IMR-90 (cell line): ENCODE results near the gene FCRLB. TPM values are rescaled to one million over a fixed set of nuclear protein-coding genes. Genes with fewer than 3 reads are reported as not detected.

ENCODE experiments used
- ATAC-seq: fragments of 200-7000 bp; cut with Tn5 transposase; 2 replicates; pipeline ENCODE4 v1.9.1; 2020; ENCODE audit warnings: low read depth, mild to moderate bottlenecking, moderate library complexity
- BruUV-seq: library from RNA; stranded (reverse); fragments of 400-500 nt; replicated peaks from 2 replicates; lab custom pipeline; 2021; lab: Mats Ljungman, UMichigan
- CTCF ChIA-PET: fragments of 300-600 bp; formaldehyde crosslinking; extraction: SDS; loops from one replicate; lab custom pipeline; 2021; ENCODE audit warnings: antibody characterized with exemption; lab: Yijun Ruan, JAX
- POLR2A ChIA-PET: fragments of 300-600 bp; sonication (Branson Sonifier 250); formaldehyde crosslinking; loops from one replicate; lab custom pipeline; 2022; ENCODE audit warnings: antibody characterized with exemption; ENCODE audit not compliant: unreplicated experiment; lab: Charles Lee
- DNase-seq: peaks from one replicate; pipeline ENCODE4 v3.0.0; 2013
- H2AFZ ChIP-seq: replicated peaks from 2 replicates; pipeline ENCODE3; 2013; ENCODE audit warnings: low read length, mild to moderate bottlenecking; ENCODE audit not compliant: poor library complexity
- H2AK5ac ChIP-seq: 2 replicates; pipeline ENCODE4 v1.6.1; 2013; ENCODE audit warnings: low read depth, low read length, inconsistent platforms
- H2AK9ac ChIP-seq: replicated peaks from 2 replicates; pipeline ENCODE3; 2013; ENCODE audit warnings: mild to moderate bottlenecking, low read depth, low read length, moderate library complexity; ENCODE audit not compliant: poor library complexity
- H2BK120ac ChIP-seq: 2 replicates; pipeline ENCODE4 v1.6.1; 2013; ENCODE audit warnings: low read depth, low read length, inconsistent platforms
- H2BK15ac ChIP-seq: 3 replicates; pipeline ENCODE4 v1.6.1; 2013; ENCODE audit warnings: low read depth, low read length, inconsistent platforms
- H2BK20ac ChIP-seq: 2 replicates; pipeline ENCODE4 v1.6.1; 2013; ENCODE audit warnings: low read depth, mild to moderate bottlenecking, inconsistent platforms, low read length, moderate library complexity
- H2BK5ac ChIP-seq: 2 replicates; pipeline ENCODE4 v1.6.1; 2013; ENCODE audit warnings: mild to moderate bottlenecking, low read depth, low read length, inconsistent platforms; ENCODE audit not compliant: poor library complexity, severe bottlenecking
- H3K14ac ChIP-seq: replicated peaks from 2 replicates; pipeline ENCODE4 v1.6.1; 2013; ENCODE audit warnings: low read depth, low read length, inconsistent platforms
- H3K18ac ChIP-seq: 2 replicates; pipeline ENCODE4 v1.6.1; 2013; ENCODE audit warnings: low read depth, low read length, control low read depth
- H3K23ac ChIP-seq: 2 replicates; pipeline ENCODE4 v1.6.1; 2013; ENCODE audit warnings: low read depth, low read length, inconsistent platforms
- H3K27ac ChIP-seq: 2 replicates; pipeline ENCODE4 v1.5.1; 2013; ENCODE audit warnings: mild to moderate bottlenecking, control low read depth, low read length; ENCODE audit not compliant: insufficient read depth
- H3K27me3 ChIP-seq: 2 replicates; pipeline ENCODE4 v1.6.1; 2013; ENCODE audit warnings: low read length; ENCODE audit not compliant: control insufficient read depth, insufficient read depth
- H3K36me3 ChIP-seq: 2 replicates; pipeline ENCODE4 v1.6.1; 2013; ENCODE audit warnings: low read length, mixed read lengths; ENCODE audit not compliant: control insufficient read depth, insufficient read depth
- H3K4ac ChIP-seq: 2 replicates; pipeline ENCODE4 v1.6.1; 2013; ENCODE audit warnings: low read depth, low read length, inconsistent platforms
- H3K4me1 ChIP-seq: 2 replicates; pipeline ENCODE4 v1.6.1; 2013; ENCODE audit warnings: low read length, mixed read lengths; ENCODE audit not compliant: control insufficient read depth, insufficient read depth
- H3K4me2 ChIP-seq: 2 replicates; pipeline ENCODE4 v1.6.1; 2013; ENCODE audit warnings: low read depth, mild to moderate bottlenecking, control low read depth, low read length, moderate library complexity
- H3K4me3 ChIP-seq: 2 replicates; pipeline ENCODE4 v1.5.1; 2013; ENCODE audit warnings: low read depth, mild to moderate bottlenecking, control low read depth, low read length, moderate library complexity; ENCODE audit not compliant: insufficient read depth
- H3K56ac ChIP-seq: 2 replicates; pipeline ENCODE4 v1.6.1; 2013; ENCODE audit warnings: low read length, inconsistent platforms; ENCODE audit not compliant: insufficient read depth; ENCODE audit errors: extremely low read depth
- H3K79me1 ChIP-seq, 2 experiments: 2 replicates each; pipeline ENCODE4 v1.6.1; 2013; ENCODE audit warnings: low read length in 2 of 2, inconsistent platforms in 1 of 2, low read depth in 1 of 2
- H3K9ac ChIP-seq: 2 replicates; pipeline ENCODE4 v1.6.1; 2013; ENCODE audit warnings: low read depth, low read length, control low read depth
- H3K9me1 ChIP-seq: 2 replicates; pipeline ENCODE4 v1.6.1; 2013; ENCODE audit warnings: low read length, inconsistent platforms; ENCODE audit not compliant: insufficient read depth
- H3K9me3 ChIP-seq: 2 replicates; pipeline ENCODE4 v1.6.1; 2013; ENCODE audit warnings: low read length; ENCODE audit not compliant: control insufficient read depth, insufficient read depth
- H4K20me1 ChIP-seq: 2 replicates; pipeline ENCODE4 v1.6.1; 2013; ENCODE audit warnings: low read length, inconsistent platforms; ENCODE audit not compliant: insufficient read depth
- H4K5ac ChIP-seq: 2 replicates; pipeline ENCODE4 v1.6.1; 2013; ENCODE audit warnings: mild to moderate bottlenecking, low read depth, low read length, control low read depth
- H4K8ac ChIP-seq, 2 experiments: 2 replicates each; pipeline ENCODE4 v1.6.1; 2013; ENCODE audit warnings: low read depth in 2 of 2, low read length in 2 of 2, control low read depth in 1 of 2, inconsistent platforms in 1 of 2
- H4K91ac ChIP-seq: 2 replicates; pipeline ENCODE4 v1.6.1; 2013; ENCODE audit warnings: low read depth, low read length, inconsistent platforms; ENCODE audit not compliant: insufficient read depth
- BHLHE40 ChIP-seq: fragments of 150-350 bp; IDR thresholded peaks from 2 replicates; pipeline ENCODE4 v1.6.1; 2016; ENCODE audit warnings: mild to moderate bottlenecking, low read depth, low read length
- CEBPB ChIP-seq: IDR thresholded peaks from 2 replicates; pipeline ENCODE4 v1.6.1; 2012; ENCODE audit warnings: low read depth, low read length, improper control_type of control experiment
- FOS ChIP-seq: fragments of 150-350 bp; IDR thresholded peaks from 2 replicates; pipeline ENCODE4 v1.6.1; 2016; ENCODE audit warnings: low read depth, low read length
- MXI1 ChIP-seq: IDR thresholded peaks from 2 replicates; pipeline ENCODE4 v1.6.1; 2012; ENCODE audit warnings: low read depth, mild to moderate bottlenecking, low read length, moderate library complexity, borderline replicate concordance
- RFX5 ChIP-seq: IDR thresholded peaks from 2 replicates; pipeline ENCODE4 v1.8.0; 2012; ENCODE audit warnings: low read depth, mild to moderate bottlenecking, low read length, moderate library complexity
- WGBS, 2 experiments: methylation state at CpG; one replicate each; pipeline versions ENCODE4 v1.1.5 to v1.1.7; 2013; ENCODE audit warnings: missing lambda C conversion rate in 2 of 2; ENCODE audit not compliant: insufficient read length in 1 of 2; ENCODE audit errors: extremely low coverage in 2 of 2; 5-methylcytosine and 5-hydroxymethylcytosine counted together
- dilution Hi-C: fragments of 300-500 bp; cut with HindIII; formaldehyde crosslinking; loops from one replicate; pipeline ENCODE4 v1.14.3; 2018; ENCODE audit warnings: low sequenced_read_pairs; ENCODE audit not compliant: unreplicated experiment
- in situ Hi-C: fragments of 300-500 bp; cut with MboI; formaldehyde crosslinking; loops from 3 replicates; pipeline ENCODE4 v1.14.3; 2019; ENCODE audit warnings: low sequenced_read_pairs, inconsistent platforms, mixed read lengths
- intact Hi-C: fragments of 100-400 bp; cut with micrococcal nuclease; formaldehyde crosslinking; loops from 2 replicates; pipeline ENCODE4 v1.10.0; 2022
- polyA plus RNA-seq, 3 experiments: library from polyadenylated mRNA; depleted of rRNA; stranded (reverse); fragments of >200 nt; gene quantifications; 2 replicates each; pipeline ENCODE4 v1.2.3, GENCODE V29; 2012; ENCODE audit warnings: low replicate concordance in 1 of 3
- total RNA-seq: library from RNA; depleted of rRNA; stranded (reverse); fragments of >200 nt; gene quantifications from 2 replicates; pipeline ENCODE4 v1.2.3, GENCODE V29; 2012
- TF ChIP-seq, protein P1 (sequence below): fragments of 150-350 bp; IDR thresholded peaks from 2 replicates; pipeline ENCODE4 v1.6.1; 2017; ENCODE audit warnings: mild to moderate bottlenecking, antibody characterized with exemption, low read length, low read depth

Gene FCRLB
- total and polyA plus RNA-seq, 2 of the 4 experiments (the other 2 are of a cell fraction) = 0.90 to 2.2 TPM

GRCh38 chr1:161768461-161768860 lies 47.1 kb downstream of the FCRLB start:
- dilution Hi-C loops = no loop called here

More at GRCh38 chr1:161768461-161768860, 47.1 kb downstream of the FCRLB start:
- Histone ChIP-seq H2BK5ac (no peak overlapping the region), H2AFZ (no peak overlapping the region), H3K79me1 (peaks cover 9 to 50% of the 10 kb centered on the region in 2 experiments; a peak in 3 of 4 replicates), H3K56ac (no peak overlapping the region), H2BK120ac (no peak overlapping the region), H3K18ac (no peak overlapping the region), H2AK5ac (no peak overlapping the region), H3K23ac (no peak overlapping the region; the same call in 1 of the 2 replicates), H2AK9ac (no peak overlapping the region), H3K27ac (no peak overlapping the region), H3K27me3 (no peaks in the 10 kb centered on the region), H4K8ac (no peak overlapping the region), H3K9ac (no peak overlapping the region), H2BK15ac (no peak overlapping the region), H2BK20ac (no peak overlapping the region), H4K20me1 (peaks cover 3% of the 10 kb centered on the region; the same call in 1 of the 2 replicates), H3K9me1 (peaks cover 2% of the 10 kb centered on the region; the same call in 1 of the 2 replicates), H3K4me3 (no peak overlapping the region), H3K4me1 (no peaks in the 10 kb centered on the region), H3K14ac (no peak overlapping the region), H3K9me3 (no peaks in the 10 kb centered on the region), H3K4me2 (no peak overlapping the region), H4K91ac (no peak overlapping the region), H3K4ac (no peak overlapping the region), H4K5ac (no peak overlapping the region), H3K36me3 (no peaks in the 10 kb centered on the region)
- 100% methylated on average over 2 of the region's 5 CpGs; no CpG with 5 or more reads in 1 of the 2 experiments for WGBS, 2 experiments
- ChIA-PET CTCF (no interaction called here), POLR2A (no interaction called here)
- TF ChIP-seq BHLHE40 (no peak), CEBPB (peak; percentile 29; the same call in 1 of the 2 replicates), MXI1 (no peak), RFX5 (no peak), FOS (no peak)
- TF ChIP-seq, protein P1, sequence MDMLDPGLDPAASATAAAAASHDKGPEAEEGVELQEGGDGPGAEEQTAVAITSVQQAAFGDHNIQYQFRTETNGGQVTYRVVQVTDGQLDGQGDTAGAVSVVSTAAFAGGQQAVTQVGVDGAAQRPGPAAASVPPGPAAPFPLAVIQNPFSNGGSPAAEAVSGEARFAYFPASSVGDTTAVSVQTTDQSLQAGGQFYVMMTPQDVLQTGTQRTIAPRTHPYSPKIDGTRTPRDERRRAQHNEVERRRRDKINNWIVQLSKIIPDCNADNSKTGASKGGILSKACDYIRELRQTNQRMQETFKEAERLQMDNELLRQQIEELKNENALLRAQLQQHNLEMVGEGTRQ = no peak
- ATAC-seq (no peak), DNase-seq (no peak)
- BruUV-seq = no TSS peak
- intact Hi-C loops = loop anchor here (10.0 kb wide), 1 partner anchor 756 kb away; no protein-coding TSS in a partner anchor
- in situ Hi-C loops = no loop called here
